Tibial nerve (tissue), 4 donors: ENCODE measurements around the gene FAM131A.

Experiments used
- CTCF ChIP-seq, 5 experiments: fragments of 200-600 bp in 3 of 5; fragments of 450-650 bp in 2 of 5; sonication (generic) in 3 of 5; IDR thresholded peaks; one replicate each; pipeline ENCODE4 v1.5.1; 2016 to 2019; ENCODE audit warnings: antibody characterized with exemption in 5 of 5, mild to moderate bottlenecking in 3 of 5, moderate library complexity in 2 of 5
- EP300 ChIP-seq, 2 donors: sonication (generic); formaldehyde crosslinking; IDR thresholded peaks; one replicate each; pipeline ENCODE4 v1.6.1; 2017; ENCODE audit warnings: antibody characterized with exemption in 2 of 2, mild to moderate bottlenecking in 1 of 2
- POLR2A ChIP-seq, 2 donors: fragments of 450-650 bp; IDR thresholded peaks; one replicate each; pipeline ENCODE4 v1.6.1; 2017; ENCODE audit warnings: antibody characterized with exemption in 2 of 2, mild to moderate bottlenecking in 2 of 2, moderate library complexity in 2 of 2

GRCh38 chr3:184345317-184346144 is 8.1 kb downstream of the FAM131A start:
- peak in 1 of 2 donors; percentile 43 for TF ChIP-seq POLR2A (IDR thresholded peaks at IDR 0.05)
- TF ChIP-seq CTCF (IDR thresholded peaks at IDR 0.05): peak; percentile 23 to 61 (median 39)
- TF ChIP-seq EP300 (IDR thresholded peaks at IDR 0.05): peak; percentile 10 to 84
